GM12891 (cell line): Measurements from ENCODE around the gene SH3BP5L.

ENCODE experiments used
- DNase-seq: peaks from one replicate; pipeline ENCODE4 v3.0.0; 2011; ENCODE audit warnings: low spot score; ENCODE audit not compliant: insufficient read length
- FAIRE-seq: peaks from 2 replicates; lab custom pipeline; 2011; peaks lifted over from hg19 to GRCh38; lab: Jason Lieb, UNC
- PAX5 ChIP-seq: IDR thresholded peaks from 2 replicates; pipeline ENCODE4 v1.6.1; 2011; ENCODE audit warnings: low read length, moderate library complexity, mild to moderate bottlenecking; ENCODE audit not compliant: insufficient read depth, severe bottlenecking
- POLR2A ChIP-seq: IDR thresholded peaks from 2 replicates; pipeline ENCODE4 v1.6.1; 2011; ENCODE audit warnings: low read depth, low read length, control low read depth
- POLR2AphosphoS5 ChIP-seq: IDR thresholded peaks from 2 replicates; pipeline ENCODE4 v1.6.1; 2011; ENCODE audit warnings: low read depth, low read length, control low read depth
- POU2F2 ChIP-seq: IDR thresholded peaks from 2 replicates; pipeline ENCODE4 v1.6.1; 2011; ENCODE audit warnings: low read depth, mild to moderate bottlenecking, control low read depth, low read length, moderate library complexity
- SPI1 ChIP-seq: IDR thresholded peaks from 2 replicates; pipeline ENCODE4 v1.6.1; 2011; ENCODE audit warnings: low read depth, low read length, control low read depth
- TAF1 ChIP-seq: IDR thresholded peaks from 2 replicates; pipeline ENCODE4 v1.6.1; 2011; ENCODE audit warnings: low read depth, low read length, control low read depth

Gene SH3BP5L

GRCh38 chr1:248783367-248783766 is 42.3 kb downstream of the SH3BP5L start:
- DNase-seq: no peak
- no peak for TF ChIP-seq POU2F2
- no peak for TF ChIP-seq PAX5
- TF ChIP-seq POLR2A: no peak
- no peak for TF ChIP-seq TAF1
- no peak for TF ChIP-seq POLR2AphosphoS5
- no peak for TF ChIP-seq SPI1

DNA sequence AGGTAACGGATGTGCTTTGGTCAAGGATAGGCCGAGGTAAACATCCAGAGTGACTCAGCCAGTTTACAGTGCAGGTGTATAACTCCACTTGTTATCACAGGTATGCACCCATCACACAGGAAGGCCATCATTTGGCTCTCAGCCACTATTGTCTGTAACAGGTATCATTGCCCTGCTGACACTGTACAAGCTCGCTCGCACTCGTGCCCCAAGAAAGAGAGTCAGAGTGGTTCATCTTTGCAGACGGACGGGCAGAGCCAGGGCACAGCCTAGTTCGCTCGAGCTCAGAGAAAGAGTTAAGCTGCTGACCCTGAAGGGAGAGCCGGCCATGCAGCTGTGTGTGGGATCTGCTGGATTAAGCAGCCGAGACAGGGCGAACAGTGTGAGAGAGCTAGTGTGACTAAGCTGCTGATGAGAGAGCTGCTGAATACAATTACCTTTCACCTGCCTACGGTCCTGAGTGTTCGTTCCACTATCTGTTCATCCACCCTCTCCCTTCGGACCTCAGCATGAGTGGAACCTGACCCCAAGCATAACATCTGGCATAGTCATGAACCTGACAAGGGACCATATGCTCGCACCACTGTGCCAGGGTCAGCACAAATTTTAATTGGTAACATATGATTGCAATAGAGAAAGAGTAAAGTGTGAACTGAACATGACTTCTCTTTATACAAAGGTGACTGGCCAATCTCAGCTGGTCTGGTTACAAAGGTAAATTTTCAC is 43.1 kb downstream of the SH3BP5L start:
- TF ChIP-seq PAX5 (no peak), POLR2A (no peak), SPI1 (no peak), TAF1 (no peak), POLR2AphosphoS5 (no peak), POU2F2 (no peak)
- FAIRE-seq: no peak
- no peak for DNase-seq

More at GRCh38 chr1:248783367-248783766, 42.3 kb downstream of the SH3BP5L start:
- no peak for FAIRE-seq

DNA sequence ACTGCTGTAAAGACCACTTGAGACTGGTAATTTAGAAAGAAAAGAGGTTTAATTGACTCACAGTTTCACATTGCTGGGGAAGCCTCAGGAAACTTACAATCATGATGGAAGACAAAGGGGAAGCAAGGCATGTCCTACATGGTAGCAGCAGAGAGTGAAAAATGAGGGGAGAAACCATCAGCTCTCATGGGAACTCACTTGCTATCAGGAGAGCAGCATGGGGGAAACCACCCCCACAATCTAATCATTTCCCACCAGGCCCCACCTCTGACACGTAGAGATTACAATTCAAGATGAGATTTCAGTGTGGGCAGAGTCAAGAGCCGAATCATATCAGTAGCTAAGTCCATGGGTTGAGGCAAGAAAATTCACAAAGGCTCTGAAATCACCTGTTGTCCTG is 46.4 kb downstream of the SH3BP5L start:
- TF ChIP-seq POU2F2: no peak
- TF ChIP-seq TAF1: no peak
- TF ChIP-seq PAX5: no peak
- no peak for TF ChIP-seq POLR2AphosphoS5
- TF ChIP-seq SPI1: no peak
- no peak for TF ChIP-seq POLR2A
- FAIRE-seq: no peak
- no peak for DNase-seq

- FAIRE-seq: no peak
- TF ChIP-seq POLR2AphosphoS5: no peak
- no peak for TF ChIP-seq PAX5
- TF ChIP-seq SPI1: no peak
- TF ChIP-seq POU2F2: no peak
- no peak for TF ChIP-seq POLR2A
- no peak for TF ChIP-seq TAF1
- DNase-seq: no peak
These were observed 46.8 kb downstream of the SH3BP5L start for GRCh38 chr1:248778906-248779305.

DNA sequence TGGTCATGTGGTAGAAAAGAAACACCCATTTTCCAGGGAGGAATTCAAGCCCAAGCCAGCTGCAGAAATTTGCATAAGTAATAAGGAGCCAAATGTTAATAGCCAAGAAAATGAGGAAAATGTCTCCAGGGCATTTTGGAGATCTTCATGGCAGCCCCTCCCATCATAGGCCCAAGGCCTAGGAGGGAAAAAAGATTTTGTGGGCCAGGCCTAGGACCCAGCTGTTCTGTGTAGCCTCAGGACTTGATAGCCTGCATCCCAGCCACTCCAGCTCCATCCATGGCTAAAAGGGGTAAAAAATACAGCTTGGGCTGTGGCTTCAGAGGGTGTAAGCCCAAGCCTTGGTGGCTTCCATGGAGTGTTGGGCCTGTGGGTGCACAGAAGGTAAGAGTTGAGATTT is 48.7 kb downstream of the SH3BP5L start:
- TF ChIP-seq PAX5: no peak
- no peak for TF ChIP-seq POU2F2
- TF ChIP-seq POLR2A: no peak
- no peak for TF ChIP-seq POLR2AphosphoS5
- FAIRE-seq: no peak
- no peak for DNase-seq

DNA sequence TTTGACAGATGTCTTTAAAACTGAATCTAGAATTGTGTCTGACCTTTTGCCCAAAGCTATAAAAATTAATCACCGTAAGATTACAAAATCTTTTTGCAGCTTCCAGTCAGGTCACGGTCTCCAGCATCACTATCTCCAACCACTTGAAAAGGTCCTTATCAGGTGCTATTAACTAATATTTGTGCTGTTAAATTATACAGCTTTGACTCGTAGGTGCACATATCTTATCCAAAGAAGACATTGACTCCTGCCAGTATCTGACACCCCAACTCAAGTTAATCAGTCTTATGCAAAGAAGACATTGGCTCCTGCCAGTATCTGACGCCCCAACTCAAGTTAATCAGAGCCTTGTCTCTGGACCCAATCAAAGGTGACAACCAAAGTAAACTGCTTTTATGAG is 50.3 kb downstream of the SH3BP5L start:
- TF ChIP-seq SPI1 (no peak), POLR2A (no peak), TAF1 (no peak), POU2F2 (no peak), PAX5 (no peak), POLR2AphosphoS5 (no peak)
- FAIRE-seq: no peak
- no peak for DNase-seq
